Neural cell (in vitro differentiated cells): ENCODE results near the gene PADI4.

Experiments used
- EP300 ChIP-seq: fragments of 450-650 bp; conservative IDR thresholded peaks from 2 replicates; pipeline ENCODE4 v1.6.1; 2014; ENCODE audit warnings: antibody characterized with exemption, mild to moderate bottlenecking, moderate library complexity; ENCODE audit not compliant: poor library complexity, severe bottlenecking
- EZH2 ChIP-seq: fragments of 200-600, 300-800 bp; shearing (Covaris generic), sonication (generic); IDR thresholded peaks from 2 replicates; pipeline ENCODE4 v1.6.1; 2014; ENCODE audit warnings: antibody characterized with exemption, low read length, borderline replicate concordance, mild to moderate bottlenecking; ENCODE audit not compliant: insufficient read depth, poor library complexity, severe bottlenecking
- POLR2AphosphoS5 ChIP-seq: IDR thresholded peaks from 2 replicates; pipeline ENCODE4 v1.6.1; 2012
- RAD21 ChIP-seq: fragments of 450-650 bp; conservative IDR thresholded peaks from 2 replicates; pipeline ENCODE4 v1.6.1; 2014; ENCODE audit warnings: antibody characterized with exemption, mild to moderate bottlenecking, moderate library complexity
- TF ChIP-seq, protein P1 (sequence below): fragments of 450-650 bp; IDR thresholded peaks from 2 replicates; pipeline ENCODE4 v1.5.1; 2014; ENCODE audit warnings: antibody characterized with exemption, mild to moderate bottlenecking, moderate library complexity; ENCODE audit not compliant: poor library complexity, severe bottlenecking
- TF ChIP-seq, protein P2 (sequence below): IDR thresholded peaks from 2 replicates; pipeline ENCODE4 v1.6.1; 2012; ENCODE audit warnings: borderline replicate concordance

DNA sequence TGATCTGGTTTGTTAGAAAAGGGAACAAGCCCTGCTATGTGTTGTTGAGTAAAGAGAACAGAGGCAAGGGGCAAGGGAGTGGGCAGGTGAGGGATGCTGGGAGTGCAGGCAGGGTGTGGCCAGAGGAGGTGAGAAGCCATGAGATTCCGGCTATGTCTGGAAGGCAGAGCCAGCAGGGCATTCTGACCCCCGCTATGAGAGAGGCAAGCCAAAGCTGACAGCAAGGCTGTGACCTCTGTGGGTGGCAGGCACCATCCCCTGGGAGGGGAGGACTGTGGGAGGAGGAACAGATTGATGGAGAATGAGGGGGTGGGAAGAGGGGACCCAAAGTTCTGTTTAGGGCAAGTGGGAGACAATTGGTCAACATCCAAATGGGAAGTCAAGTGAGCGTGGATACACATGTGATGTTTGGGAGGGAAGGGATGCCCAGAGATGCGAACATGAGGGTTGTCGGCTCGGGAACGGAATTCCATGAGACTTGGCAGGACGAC lies 44.5 kb downstream of the PADI4 start:
- TF ChIP-seq, protein P1, sequence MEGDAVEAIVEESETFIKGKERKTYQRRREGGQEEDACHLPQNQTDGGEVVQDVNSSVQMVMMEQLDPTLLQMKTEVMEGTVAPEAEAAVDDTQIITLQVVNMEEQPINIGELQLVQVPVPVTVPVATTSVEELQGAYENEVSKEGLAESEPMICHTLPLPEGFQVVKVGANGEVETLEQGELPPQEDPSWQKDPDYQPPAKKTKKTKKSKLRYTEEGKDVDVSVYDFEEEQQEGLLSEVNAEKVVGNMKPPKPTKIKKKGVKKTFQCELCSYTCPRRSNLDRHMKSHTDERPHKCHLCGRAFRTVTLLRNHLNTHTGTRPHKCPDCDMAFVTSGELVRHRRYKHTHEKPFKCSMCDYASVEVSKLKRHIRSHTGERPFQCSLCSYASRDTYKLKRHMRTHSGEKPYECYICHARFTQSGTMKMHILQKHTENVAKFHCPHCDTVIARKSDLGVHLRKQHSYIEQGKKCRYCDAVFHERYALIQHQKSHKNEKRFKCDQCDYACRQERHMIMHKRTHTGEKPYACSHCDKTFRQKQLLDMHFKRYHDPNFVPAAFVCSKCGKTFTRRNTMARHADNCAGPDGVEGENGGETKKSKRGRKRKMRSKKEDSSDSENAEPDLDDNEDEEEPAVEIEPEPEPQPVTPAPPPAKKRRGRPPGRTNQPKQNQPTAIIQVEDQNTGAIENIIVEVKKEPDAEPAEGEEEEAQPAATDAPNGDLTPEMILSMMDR: no peak
- TF ChIP-seq POLR2AphosphoS5 (no peak), RAD21 (no peak), EP300 (no peak), EZH2 (no peak)
- TF ChIP-seq, protein P2, sequence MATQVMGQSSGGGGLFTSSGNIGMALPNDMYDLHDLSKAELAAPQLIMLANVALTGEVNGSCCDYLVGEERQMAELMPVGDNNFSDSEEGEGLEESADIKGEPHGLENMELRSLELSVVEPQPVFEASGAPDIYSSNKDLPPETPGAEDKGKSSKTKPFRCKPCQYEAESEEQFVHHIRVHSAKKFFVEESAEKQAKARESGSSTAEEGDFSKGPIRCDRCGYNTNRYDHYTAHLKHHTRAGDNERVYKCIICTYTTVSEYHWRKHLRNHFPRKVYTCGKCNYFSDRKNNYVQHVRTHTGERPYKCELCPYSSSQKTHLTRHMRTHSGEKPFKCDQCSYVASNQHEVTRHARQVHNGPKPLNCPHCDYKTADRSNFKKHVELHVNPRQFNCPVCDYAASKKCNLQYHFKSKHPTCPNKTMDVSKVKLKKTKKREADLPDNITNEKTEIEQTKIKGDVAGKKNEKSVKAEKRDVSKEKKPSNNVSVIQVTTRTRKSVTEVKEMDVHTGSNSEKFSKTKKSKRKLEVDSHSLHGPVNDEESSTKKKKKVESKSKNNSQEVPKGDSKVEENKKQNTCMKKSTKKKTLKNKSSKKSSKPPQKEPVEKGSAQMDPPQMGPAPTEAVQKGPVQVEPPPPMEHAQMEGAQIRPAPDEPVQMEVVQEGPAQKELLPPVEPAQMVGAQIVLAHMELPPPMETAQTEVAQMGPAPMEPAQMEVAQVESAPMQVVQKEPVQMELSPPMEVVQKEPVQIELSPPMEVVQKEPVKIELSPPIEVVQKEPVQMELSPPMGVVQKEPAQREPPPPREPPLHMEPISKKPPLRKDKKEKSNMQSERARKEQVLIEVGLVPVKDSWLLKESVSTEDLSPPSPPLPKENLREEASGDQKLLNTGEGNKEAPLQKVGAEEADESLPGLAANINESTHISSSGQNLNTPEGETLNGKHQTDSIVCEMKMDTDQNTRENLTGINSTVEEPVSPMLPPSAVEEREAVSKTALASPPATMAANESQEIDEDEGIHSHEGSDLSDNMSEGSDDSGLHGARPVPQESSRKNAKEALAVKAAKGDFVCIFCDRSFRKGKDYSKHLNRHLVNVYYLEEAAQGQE: no peak
